GM18907 (cell line): ENCODE measurements around the gene RALGAPA2.

ENCODE experiments used
- ATAC-seq: cut with Tn5 transposase; IDR thresholded peaks from one replicate; pipeline ENCODE4 v1.9.1; 2021; ENCODE audit warnings: mild to moderate bottlenecking, moderate library complexity; ENCODE audit not compliant: unreplicated experiment

RALGAPA2 gene

GRCh38 chr20:20712474-20713243 is at the start of gene RALGAPA2:
RALGAPA2 (minus strand) TSS chr20:20712644; CDS start chr20:20712480, 164 bp downstream.
- peak; percentile 96 for ATAC-seq

- ATAC-seq, result no peak
Observed at GRCh38 chr20:20761301-20761700, 48.9 kb upstream of the RALGAPA2 start.

- no peak for ATAC-seq
Observed at GRCh38 chr20:20759132-20759531, 46.7 kb upstream of the RALGAPA2 start.

GRCh38 chr20:20755674-20756319 is 43.4 kb upstream of the RALGAPA2 start:
- no peak for ATAC-seq

- no peak for ATAC-seq
Observed at GRCh38 chr20:20755231-20755630, 42.8 kb upstream of the RALGAPA2 start.

GRCh38 chr20:20754714-20755113 is 42.3 kb upstream of the RALGAPA2 start:
- ATAC-seq, result no peak

GRCh38 chr20:20752712-20753111 is 40.3 kb upstream of the RALGAPA2 start:
- no peak for ATAC-seq

- no peak for ATAC-seq
Observed at GRCh38 chr20:20747298-20747697, 34.9 kb upstream of the RALGAPA2 start.

- no peak for ATAC-seq
Observed at GRCh38 chr20:20744170-20744725, 31.8 kb upstream of the RALGAPA2 start.

GRCh38 chr20:20743511-20744169 is 31.2 kb upstream of the RALGAPA2 start:
- peak; percentile 87 for ATAC-seq

GRCh38 chr20:20741087-20742045 is 28.9 kb upstream of the RALGAPA2 start:
- ATAC-seq, result no peak

- ATAC-seq, result no peak
Observed at GRCh38 chr20:20740541-20740940, 28.1 kb upstream of the RALGAPA2 start.

GRCh38 chr20:20737158-20737557 is 24.7 kb upstream of the RALGAPA2 start:
- ATAC-seq, result peak; percentile 48

- ATAC-seq, result peak; percentile 34
Observed at GRCh38 chr20:20736303-20736702, 23.9 kb upstream of the RALGAPA2 start.

GRCh38 chr20:20734475-20734948 is 22.1 kb upstream of the RALGAPA2 start:
- peak; percentile 55 for ATAC-seq

GRCh38 chr20:20733943-20734342 is 21.5 kb upstream of the RALGAPA2 start:
- ATAC-seq, result no peak

- no peak for ATAC-seq
Observed at GRCh38 chr20:20732641-20733040, 20.2 kb upstream of the RALGAPA2 start.

- no peak for ATAC-seq
Observed at GRCh38 chr20:20731945-20732296, 19.5 kb upstream of the RALGAPA2 start.

GRCh38 chr20:20731000-20731944 is 18.8 kb upstream of the RALGAPA2 start:
- ATAC-seq, result no peak
